GM10248 (cell line): ENCODE results near the gene CLDN7.

Experiments used
- CTCF ChIA-PET: fragments of 300-600 bp; sonication (Branson Sonifier 250); formaldehyde crosslinking; extraction: SDS; loops from one replicate; lab custom pipeline; 2021; ENCODE audit warnings: antibody characterized with exemption; lab: Yijun Ruan, JAX
- POLR2A ChIA-PET: fragments of 350-650 bp; sonication (Branson Sonifier 250); formaldehyde crosslinking; extraction: SDS; loops from one replicate; lab custom pipeline; 2020; ENCODE audit warnings: antibody characterized with exemption; lab: Yijun Ruan, JAX
- DNase-seq: peaks from one replicate; pipeline ENCODE4 v3.0.0; 2012; ENCODE audit errors: extremely low spot score
- CTCF ChIP-seq: IDR thresholded peaks from 2 replicates; pipeline ENCODE4 v1.5.1; 2012; ENCODE audit warnings: mild to moderate bottlenecking, low read depth; ENCODE audit errors: extremely low read depth, missing control alignments, control extremely low read depth

CLDN7 gene

GRCh38 chr17:7232114-7232513 lies 30.2 kb downstream of the CLDN7 start:
- TF ChIP-seq CTCF = no peak
- DNase-seq = no peak
- ChIA-PET CTCF (interaction anchor here (0.9 to 1.6 kb wide), 2 partner anchors 10 to 11 kb away, joined by 3 to 4 read pairs; no protein-coding TSS in a partner anchor), POLR2A (interaction anchor here (0.6 kb wide), 2 partner anchors 11 to 220 kb away, joined by 5 read pairs; no protein-coding TSS in a partner anchor)

- TF ChIP-seq CTCF = no peak
- ChIA-PET CTCF (interaction anchor here (2.0 kb wide), 1 partner anchor 10 kb away, joined by 4 read pairs; the partner anchor contains the start of genes ACADVL and DLG4), POLR2A (interaction anchor here (1.3 kb wide), 1 partner anchor 9 kb away, joined by 4 read pairs; no protein-coding TSS in a partner anchor)
- no peak for DNase-seq
These were observed 32.8 kb downstream of the CLDN7 start for GRCh38 chr17:7229504-7229903.

- ChIA-PET POLR2A (interaction anchor here (1.3 kb wide), 1 partner anchor 8 kb away, joined by 4 read pairs; no protein-coding TSS in a partner anchor), CTCF (interaction anchor here (2.0 kb wide), 1 partner anchor 9 kb away, joined by 4 read pairs; the partner anchor contains the start of genes ACADVL and DLG4)
- TF ChIP-seq CTCF = no peak
- DNase-seq = no peak
These were observed 33.4 kb downstream of the CLDN7 start for GRCh38 chr17:7228920-7229319.

- CTCF ChIA-PET = no interaction called here
- TF ChIP-seq CTCF = no peak
- POLR2A ChIA-PET = no interaction called here
- DNase-seq = no peak
These were observed 35.3 kb downstream of the CLDN7 start for GRCh38 chr17:7226721-7227710.

DNA sequence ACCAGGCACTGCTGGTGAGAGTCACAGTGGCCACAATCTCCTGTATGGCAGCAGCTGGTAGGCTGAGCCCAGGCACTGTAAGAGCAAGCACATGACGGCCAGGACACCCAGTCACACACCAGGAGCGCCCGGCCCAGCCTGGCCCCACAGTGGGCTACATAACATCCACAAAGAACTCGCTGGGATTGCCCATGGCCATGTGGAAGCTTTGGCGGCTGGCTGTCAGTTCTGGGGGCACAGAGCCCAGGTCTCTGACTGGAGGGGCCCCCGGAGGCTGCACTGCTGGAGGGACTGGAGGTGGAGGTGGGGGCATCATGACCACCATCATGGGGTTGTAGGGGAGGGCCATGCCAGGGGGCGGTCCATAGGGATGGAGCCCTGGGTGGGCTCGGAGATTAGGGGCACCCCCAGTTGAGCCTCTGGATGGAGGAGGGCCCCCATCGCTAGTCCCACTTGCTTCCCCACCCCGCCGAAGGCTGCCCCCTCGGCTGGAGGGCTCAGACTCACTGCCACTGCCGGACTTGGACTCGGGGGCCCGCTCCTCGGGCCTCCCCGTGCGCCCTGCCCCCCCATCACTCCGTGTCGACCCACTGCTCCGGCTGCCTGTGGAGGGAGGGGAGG lies 36.5 kb downstream of the CLDN7 start:
- no peak for TF ChIP-seq CTCF
- ChIA-PET CTCF (no interaction called here), POLR2A (interaction anchor here (1.6 kb wide), 1 partner anchor 10 kb away, joined by 3 read pairs; no protein-coding TSS in a partner anchor)
- DNase-seq = no peak

DNA sequence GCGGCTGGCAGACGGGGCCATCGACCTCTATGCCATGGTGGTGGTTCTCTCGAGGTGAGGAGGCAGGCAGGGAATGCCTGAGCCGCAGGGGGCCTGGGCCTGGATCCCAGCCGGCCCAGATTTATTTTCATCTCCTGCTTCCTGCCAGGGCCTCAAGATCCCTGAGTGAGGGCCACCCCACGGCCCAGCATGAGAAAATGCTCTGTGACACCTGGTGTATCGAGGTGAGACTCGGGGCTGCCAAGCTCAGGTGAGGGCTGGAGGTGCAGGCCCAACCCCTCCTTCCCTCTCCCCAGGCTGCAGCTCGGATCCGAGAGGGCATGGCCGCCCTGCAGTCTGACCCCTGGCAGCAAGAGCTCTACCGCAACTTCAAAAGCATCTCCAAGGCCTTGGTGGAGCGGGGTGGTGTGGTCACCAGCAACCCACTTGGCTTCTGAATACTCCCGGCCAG lies 37.6 kb downstream of the CLDN7 start:
- TF ChIP-seq CTCF = no peak
- ChIA-PET CTCF (no interaction called here), POLR2A (interaction anchor here (1.6 kb wide), 1 partner anchor 11 kb away, joined by 3 read pairs; no protein-coding TSS in a partner anchor)
- DNase-seq = no peak
